Mucosa of descending colon (tissue), 3 donors: Measurements from ENCODE around the gene CEBPZ. TPM values are rescaled to one million over a fixed set of nuclear protein-coding genes. Genes with fewer than 3 reads are reported as not detected.

Experiments used
- ATAC-seq: fragments of 200-7000 bp; cut with Tn5 transposase; one replicate; pipeline ENCODE4 v1.9.1; 2020; ENCODE audit warnings: mild to moderate bottlenecking, moderate library complexity
- DNase-seq, 3 donors: peaks; one replicate each; pipeline ENCODE4 v3.0.0-alpha.2; 2020
- H3K36me3 ChIP-seq: fragments of 200-600 bp; one replicate; pipeline ENCODE4 v1.8.0; 2021; ENCODE audit warnings: low read depth, mild to moderate bottlenecking
- H3K4me1 ChIP-seq: fragments of 200-600 bp; one replicate; pipeline ENCODE4 v1.8.0; 2021; ENCODE audit warnings: low read depth, mild to moderate bottlenecking
- H3K4me3 ChIP-seq: fragments of 200-600 bp; one replicate; pipeline ENCODE4 v1.8.0; 2021; ENCODE audit warnings: mild to moderate bottlenecking
- H3K9me3 ChIP-seq: fragments of 200-600 bp; one replicate; pipeline ENCODE4 v1.8.0; 2021; ENCODE audit warnings: mild to moderate bottlenecking
- intact Hi-C, 2 donors: fragments of 100-400 bp; cut with DNase I in 1 of 2; cut with micrococcal nuclease in 1 of 2; formaldehyde crosslinking; loops; one replicate each; pipeline versions ENCODE4 v1.11.0 to v1.11.1; 2022; cut with DNase I, micrococcal nuclease
- total RNA-seq, 3 donors: library from RNA; stranded (reverse); fragmentation: NEBNext Ultra II Directional in 2 of 3; extraction: Animal tissue kit (Norgen Biotek cat#: 25700) in 2 of 3; gene quantifications; one replicate each; pipeline versions ENCODE4 v1.2.1 to v1.2.4, GENCODE V29; 2021 to 2023
- TF ChIP-seq, protein P1 (sequence below): fragments of 200-600 bp; IDR thresholded peaks from one replicate; pipeline ENCODE4 v1.8.0; 2022; ENCODE audit warnings: antibody characterized with exemption, mild to moderate bottlenecking
- donor health status: DM: no; HTN: no; CAD: no; lungs with moderate emphysema.
- donor health status: DM: no; HTN: no; CAD: no.
- donor health status: DM: no; HTN: yes; CAD: no.

The CEBPZ gene
- total RNA-seq, 3 donors from 2014 or later: 30.8 to 51.5 (median 32.8) TPM

- no peaks in the 10 kb centered on the region for H3K9me3 ChIP-seq
- H3K36me3 ChIP-seq: no peaks in the 10 kb centered on the region
- intact Hi-C loops: no loop called here
- H3K4me3 ChIP-seq: no peak overlapping the region
- no peaks in the 10 kb centered on the region for H3K4me1 ChIP-seq
- TF ChIP-seq, protein P1, sequence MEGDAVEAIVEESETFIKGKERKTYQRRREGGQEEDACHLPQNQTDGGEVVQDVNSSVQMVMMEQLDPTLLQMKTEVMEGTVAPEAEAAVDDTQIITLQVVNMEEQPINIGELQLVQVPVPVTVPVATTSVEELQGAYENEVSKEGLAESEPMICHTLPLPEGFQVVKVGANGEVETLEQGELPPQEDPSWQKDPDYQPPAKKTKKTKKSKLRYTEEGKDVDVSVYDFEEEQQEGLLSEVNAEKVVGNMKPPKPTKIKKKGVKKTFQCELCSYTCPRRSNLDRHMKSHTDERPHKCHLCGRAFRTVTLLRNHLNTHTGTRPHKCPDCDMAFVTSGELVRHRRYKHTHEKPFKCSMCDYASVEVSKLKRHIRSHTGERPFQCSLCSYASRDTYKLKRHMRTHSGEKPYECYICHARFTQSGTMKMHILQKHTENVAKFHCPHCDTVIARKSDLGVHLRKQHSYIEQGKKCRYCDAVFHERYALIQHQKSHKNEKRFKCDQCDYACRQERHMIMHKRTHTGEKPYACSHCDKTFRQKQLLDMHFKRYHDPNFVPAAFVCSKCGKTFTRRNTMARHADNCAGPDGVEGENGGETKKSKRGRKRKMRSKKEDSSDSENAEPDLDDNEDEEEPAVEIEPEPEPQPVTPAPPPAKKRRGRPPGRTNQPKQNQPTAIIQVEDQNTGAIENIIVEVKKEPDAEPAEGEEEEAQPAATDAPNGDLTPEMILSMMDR: no peak
- ATAC-seq (no peak), DNase-seq (no peak)
These were observed 36.7 kb upstream of the CEBPZ start for GRCh38 chr2:37268111-37268510.

DNA sequence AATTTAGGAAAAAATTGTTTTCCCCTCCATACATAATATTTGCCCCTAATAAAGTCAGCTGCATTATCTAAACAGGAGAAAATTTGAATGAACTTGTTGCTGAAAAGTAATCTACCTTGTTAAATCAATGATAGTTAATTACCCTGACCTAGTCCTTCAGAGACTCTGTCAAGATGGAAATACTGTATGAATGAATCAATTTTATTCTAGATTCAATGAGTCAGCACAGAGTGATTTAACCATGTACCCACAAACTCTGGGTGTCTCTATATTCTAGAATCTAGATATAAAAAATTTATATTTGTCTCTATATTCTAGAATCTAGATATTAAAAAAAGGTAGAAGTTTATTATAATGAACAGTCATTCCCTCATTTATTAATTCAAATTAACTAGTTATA is 36.3 kb upstream of the CEBPZ start:
- Histone ChIP-seq H3K9me3 (no peaks in the 10 kb centered on the region), H3K36me3 (no peaks in the 10 kb centered on the region), H3K4me1 (no peaks in the 10 kb centered on the region), H3K4me3 (no peak overlapping the region)
- TF ChIP-seq, protein P1: no peak
- ATAC-seq: no peak
- DNase-seq: no peak
- intact Hi-C loops: no loop called here

DNA sequence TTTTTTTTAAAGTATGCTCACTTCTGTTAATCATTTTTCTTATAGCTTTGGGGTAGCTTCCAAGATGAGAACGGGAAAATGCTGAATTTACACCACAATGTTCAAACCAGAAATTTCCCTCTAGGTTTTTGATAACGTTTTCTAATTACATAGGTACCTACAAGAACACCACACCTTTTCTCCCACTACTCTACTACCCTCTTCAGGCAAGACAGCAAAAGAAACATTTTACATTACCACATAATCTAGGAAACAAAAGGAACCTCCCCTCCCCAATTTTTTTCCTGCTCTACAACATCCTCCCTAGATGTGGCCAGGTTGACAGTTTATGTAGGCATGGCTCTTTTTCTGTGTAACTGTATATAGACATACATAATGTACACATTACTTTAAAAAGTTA is 32.4 kb upstream of the CEBPZ start:
- TF ChIP-seq, protein P1: no peak
- no peaks in the 10 kb centered on the region for H3K36me3 ChIP-seq
- ATAC-seq (no peak), DNase-seq (no peak)
- no peaks in the 10 kb centered on the region for H3K4me1 ChIP-seq
- intact Hi-C loops: no loop called here
- H3K4me3 ChIP-seq: no peak overlapping the region
- H3K9me3 ChIP-seq: no peaks in the 10 kb centered on the region

GRCh38 chr2:37262522-37262921 is 31.1 kb upstream of the CEBPZ start:
- Histone ChIP-seq H3K36me3 (no peaks in the 10 kb centered on the region), H3K4me1 (no peaks in the 10 kb centered on the region), H3K9me3 (no peaks in the 10 kb centered on the region), H3K4me3 (no peak overlapping the region)
- no peak for DNase-seq
- ATAC-seq: no peak
- intact Hi-C loops: no loop called here
- TF ChIP-seq, protein P1: no peak

DNA sequence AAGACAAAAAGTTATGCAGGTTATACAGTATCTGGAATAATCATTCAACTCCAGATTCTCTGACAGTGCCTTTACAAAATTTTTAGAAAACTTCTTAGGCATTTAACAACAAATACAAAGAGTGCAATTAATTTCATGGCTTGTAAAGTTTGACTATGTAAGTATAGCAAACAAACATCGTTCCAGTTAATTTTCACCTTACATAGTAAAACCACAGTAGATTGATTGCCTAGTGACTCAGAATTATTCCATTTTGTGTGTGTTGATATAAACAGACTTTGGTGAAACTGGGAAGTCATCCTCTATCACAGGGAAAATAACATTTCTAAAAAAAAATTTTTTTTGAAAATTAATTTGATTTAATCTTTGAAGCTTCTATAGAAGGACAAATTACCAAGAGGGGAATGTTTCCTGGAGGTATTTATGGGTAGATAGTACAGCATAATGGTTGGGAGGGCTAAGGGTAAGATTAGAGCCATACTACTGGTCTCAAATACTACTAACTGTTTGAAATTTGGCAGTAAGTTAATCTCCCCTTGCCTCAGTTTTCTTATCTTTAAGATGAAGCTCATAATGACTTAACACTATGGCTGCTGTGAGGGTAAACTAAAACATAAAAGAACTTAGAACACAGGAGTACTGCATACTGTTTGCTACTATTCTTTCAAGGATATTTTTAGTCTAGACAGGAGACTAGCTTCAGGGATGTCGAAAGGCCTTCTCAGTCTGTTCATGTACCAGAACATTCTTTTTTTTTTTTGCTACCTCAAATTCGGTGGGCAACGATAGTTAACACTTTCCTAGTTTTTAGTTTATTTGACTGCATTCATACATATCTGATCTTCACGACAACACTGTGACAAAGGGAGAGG is 19.7 kb upstream of the CEBPZ start:
- no peaks in the 10 kb centered on the region for H3K36me3 ChIP-seq
- TF ChIP-seq, protein P1: no peak
- no peak for ATAC-seq
- H3K9me3 ChIP-seq: no peaks in the 10 kb centered on the region
- intact Hi-C loops: no loop called here
- no peaks in the 10 kb centered on the region for H3K4me1 ChIP-seq
- no peak for DNase-seq
- H3K4me3 ChIP-seq: no peak overlapping the region
